DOHH2 (cell line): ENCODE measurements around the gene APOL3.

Experiments used
- H3F3A ChIP-seq: fragments of 200-600 bp; sonication (generic), shearing (Covaris generic); 2 replicates; pipeline ENCODE4 v1.6.0; 2016; ENCODE audit warnings: antibody characterized with exemption, mild to moderate bottlenecking; ENCODE audit not compliant: control insufficient read depth, insufficient read depth
- H3K27ac ChIP-seq: fragments of 200-600 bp; sonication (generic); 2 replicates; pipeline ENCODE4 v1.5.1; 2014; ENCODE audit warnings: low read depth, mild to moderate bottlenecking, low read length, moderate library complexity
- H3K27me3 ChIP-seq: fragments of 200-600 bp; sonication (generic); 2 replicates; pipeline ENCODE4 v1.6.1; 2014; ENCODE audit warnings: mild to moderate bottlenecking, low read length, mixed read lengths; ENCODE audit not compliant: control insufficient read depth
- H3K36me3 ChIP-seq: fragments of 200-600 bp; sonication (generic); 2 replicates; pipeline ENCODE4 v1.6.1; 2014; ENCODE audit warnings: mild to moderate bottlenecking, low read length, moderate library complexity, mixed read lengths; ENCODE audit not compliant: control insufficient read depth
- H3K4me1 ChIP-seq: fragments of 200-600 bp; sonication (generic); 2 replicates; pipeline ENCODE4 v1.6.1; 2014; ENCODE audit warnings: mild to moderate bottlenecking, low read length, mixed read lengths; ENCODE audit not compliant: control insufficient read depth
- H3K4me2 ChIP-seq: fragments of 200-600 bp; sonication (generic); 2 replicates; pipeline ENCODE4 v1.6.0; 2014; ENCODE audit warnings: mild to moderate bottlenecking, low read length, moderate library complexity
- H3K4me3 ChIP-seq: fragments of 200-600 bp; sonication (generic); 2 replicates; pipeline ENCODE4 v1.5.1; 2014; ENCODE audit warnings: mild to moderate bottlenecking, low read length, mixed read lengths
- H3K79me2 ChIP-seq: fragments of 200-600 bp; sonication (generic); 2 replicates; pipeline ENCODE4 v1.6.1; 2014; ENCODE audit warnings: mild to moderate bottlenecking, low read length, mixed read lengths; ENCODE audit not compliant: control insufficient read depth
- H3K9me2 ChIP-seq: fragments of 200-600 bp; sonication (generic); replicated peaks from 2 replicates; pipeline ENCODE4 v1.6.1; 2014; ENCODE audit warnings: mild to moderate bottlenecking, low read length, mixed read lengths; ENCODE audit not compliant: control insufficient read depth
- H3K9me3 ChIP-seq: fragments of 200-600 bp; sonication (generic); 2 replicates; pipeline ENCODE4 v1.6.1; 2014; ENCODE audit warnings: antibody characterized with exemption, low read length, mixed read lengths; ENCODE audit not compliant: control insufficient read depth, insufficient read depth
- H4K20me1 ChIP-seq: fragments of 200-600 bp; sonication (generic); 2 replicates; pipeline ENCODE4 v1.6.0; 2014; ENCODE audit warnings: low read depth, mild to moderate bottlenecking, antibody characterized with exemption, low read length, moderate library complexity; ENCODE audit not compliant: control insufficient read depth, insufficient read depth
- CTCF ChIP-seq: fragments of 200-600 bp; sonication (generic); IDR thresholded peaks from one replicate; pipeline ENCODE4 v1.5.1; 2014; ENCODE audit warnings: antibody characterized with exemption, mild to moderate bottlenecking, low read depth, low read length; ENCODE audit not compliant: poor library complexity, severe bottlenecking
- EZH2phosphoT487 ChIP-seq: fragments of 200-600 bp; sonication (generic); IDR thresholded peaks from 2 replicates; pipeline ENCODE4 v1.6.1; 2017; ENCODE audit warnings: borderline replicate concordance, mild to moderate bottlenecking, antibody characterized with exemption, low read length, moderate library complexity, mixed read lengths

The APOL3 gene

GRCh38 chr22:36184433-36185025 lies 24.0 kb upstream of the APOL3 start:
- peaks cover 5% of the 10 kb centered on the region; the same call in 1 of the 2 replicates for H3K27me3 ChIP-seq
- no peak overlapping the region for H3K4me2 ChIP-seq
- no peaks in the 10 kb centered on the region for H4K20me1 ChIP-seq
- no peaks in the 10 kb centered on the region for H3F3A ChIP-seq
- H3K9me2 ChIP-seq: no peaks in the 10 kb centered on the region
- H3K9me3 ChIP-seq: no peaks in the 10 kb centered on the region
- no peaks in the 10 kb centered on the region for H3K36me3 ChIP-seq
- TF ChIP-seq EZH2phosphoT487: no peak
- TF ChIP-seq CTCF: no peak
- H3K79me2 ChIP-seq: no peaks in the 10 kb centered on the region
- no peak overlapping the region for H3K4me3 ChIP-seq
- no peak overlapping the region for H3K27ac ChIP-seq
- no peaks in the 10 kb centered on the region for H3K4me1 ChIP-seq

GRCh38 chr22:36183446-36183845 lies 22.9 kb upstream of the APOL3 start:
- Histone ChIP-seq H3F3A (no peaks in the 10 kb centered on the region), H3K27ac (no peak overlapping the region), H3K4me2 (no peak overlapping the region), H3K27me3 (peaks cover 5% of the 10 kb centered on the region; the same call in 1 of the 2 replicates), H3K79me2 (no peaks in the 10 kb centered on the region), H3K4me3 (no peak overlapping the region), H4K20me1 (no peaks in the 10 kb centered on the region), H3K9me3 (no peaks in the 10 kb centered on the region), H3K9me2 (no peaks in the 10 kb centered on the region), H3K4me1 (no peaks in the 10 kb centered on the region), H3K36me3 (no peaks in the 10 kb centered on the region)
- no peak for TF ChIP-seq CTCF
- TF ChIP-seq EZH2phosphoT487: no peak

GRCh38 chr22:36182857-36183256 lies 22.3 kb upstream of the APOL3 start:
- no peak for TF ChIP-seq EZH2phosphoT487
- TF ChIP-seq CTCF: no peak
- Histone ChIP-seq H3K4me1 (no peaks in the 10 kb centered on the region), H3K27me3 (peaks cover 2% of the 10 kb centered on the region; the same call in 1 of the 2 replicates)

More at GRCh38 chr22:36182857-36183256, 22.3 kb upstream of the APOL3 start:
- Histone ChIP-seq H4K20me1 (no peaks in the 10 kb centered on the region), H3K4me2 (no peak overlapping the region), H3K9me2 (no peaks in the 10 kb centered on the region), H3F3A (no peaks in the 10 kb centered on the region), H3K36me3 (no peaks in the 10 kb centered on the region), H3K79me2 (no peaks in the 10 kb centered on the region), H3K4me3 (no peak overlapping the region), H3K9me3 (no peaks in the 10 kb centered on the region), H3K27ac (no peak overlapping the region)
